BLaER1 (cell line): ENCODE measurements around the gene CDC42SE2.
"Not testable (repeated sequence)": the region's sequence is repeated elsewhere in the genome, so short reads cannot be mapped to it uniquely, and the experiment has no call there.

Source experiments
- H3K27ac ChIP-seq: shearing (Covaris generic); formaldehyde crosslinking; 2 replicates; pipeline ENCODE4 v1.8.1; 2022
- H3K27me3 ChIP-seq: shearing (Covaris generic); formaldehyde crosslinking; 2 replicates; pipeline ENCODE4 v1.8.1; 2022
- H3K36me3 ChIP-seq: shearing (Covaris generic); formaldehyde crosslinking; 2 replicates; pipeline ENCODE4 v1.8.1; 2022
- H3K4me1 ChIP-seq: shearing (Covaris generic); formaldehyde crosslinking; 2 replicates; pipeline ENCODE4 v1.8.1; 2022
- H3K4me2 ChIP-seq: shearing (Covaris generic); formaldehyde crosslinking; 2 replicates; pipeline ENCODE4 v1.8.1; 2022
- H3K4me3 ChIP-seq: shearing (Covaris generic); formaldehyde crosslinking; 2 replicates; pipeline ENCODE4 v1.8.1; 2022
- H3K9ac ChIP-seq: shearing (Covaris generic); formaldehyde crosslinking; 2 replicates; pipeline ENCODE4 v1.8.1; 2022
- H3K9me3 ChIP-seq: shearing (Covaris generic); formaldehyde crosslinking; 2 replicates; pipeline ENCODE4 v1.8.1; 2022
- H4K20me1 ChIP-seq: shearing (Covaris generic); formaldehyde crosslinking; 2 replicates; pipeline ENCODE4 v1.8.1; 2022
- Cebpa-rat ChIP-seq: shearing (Covaris generic); IDR thresholded peaks from 2 replicates; pipeline ENCODE4 v1.8.1; 2022

CDC42SE2 gene

DNA sequence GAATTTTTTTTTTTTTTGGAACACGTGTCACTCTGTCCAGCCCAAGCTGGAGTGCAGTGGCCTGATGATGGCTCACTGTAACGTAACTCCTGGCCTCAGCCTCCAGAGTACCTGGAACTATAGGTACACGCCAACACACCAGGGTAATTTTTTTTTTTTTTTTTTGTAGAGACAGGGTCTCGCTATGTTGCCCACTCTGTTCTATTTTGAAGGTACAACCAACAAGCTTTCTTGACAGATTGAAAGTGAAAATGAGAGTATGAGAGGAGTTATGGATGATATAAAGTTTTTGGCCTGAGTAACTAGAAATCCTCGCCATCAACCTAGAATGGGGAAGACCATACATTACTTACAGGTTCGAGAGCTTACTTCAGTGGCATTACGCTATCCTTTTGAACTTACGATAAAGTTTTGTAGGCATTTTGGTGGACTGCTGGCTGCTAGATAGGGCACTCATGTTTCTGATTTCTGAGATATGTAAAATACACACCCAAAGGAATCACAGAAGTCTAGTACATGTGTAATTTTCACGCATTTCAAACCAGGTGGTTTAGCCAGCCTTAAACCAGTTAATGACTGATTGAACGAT is 806 bp upstream of the CDC42SE2 start:
- Histone ChIP-seq H3K27ac (peak overlapping the region; percentile 98), H3K4me1 (peaks cover 43% of the 10 kb centered on the region), H4K20me1 (peaks cover 18% of the 10 kb centered on the region), H3K4me3 (peak overlapping the region; percentile 82), H3K27me3 (no peaks in the 10 kb centered on the region), H3K9me3 (no peaks in the 10 kb centered on the region), H3K4me2 (peak overlapping the region; percentile 86), H3K9ac (peak overlapping the region; percentile 95), H3K36me3 (no peaks in the 10 kb centered on the region)
- no peak for TF ChIP-seq Cebpa-rat

DNA sequence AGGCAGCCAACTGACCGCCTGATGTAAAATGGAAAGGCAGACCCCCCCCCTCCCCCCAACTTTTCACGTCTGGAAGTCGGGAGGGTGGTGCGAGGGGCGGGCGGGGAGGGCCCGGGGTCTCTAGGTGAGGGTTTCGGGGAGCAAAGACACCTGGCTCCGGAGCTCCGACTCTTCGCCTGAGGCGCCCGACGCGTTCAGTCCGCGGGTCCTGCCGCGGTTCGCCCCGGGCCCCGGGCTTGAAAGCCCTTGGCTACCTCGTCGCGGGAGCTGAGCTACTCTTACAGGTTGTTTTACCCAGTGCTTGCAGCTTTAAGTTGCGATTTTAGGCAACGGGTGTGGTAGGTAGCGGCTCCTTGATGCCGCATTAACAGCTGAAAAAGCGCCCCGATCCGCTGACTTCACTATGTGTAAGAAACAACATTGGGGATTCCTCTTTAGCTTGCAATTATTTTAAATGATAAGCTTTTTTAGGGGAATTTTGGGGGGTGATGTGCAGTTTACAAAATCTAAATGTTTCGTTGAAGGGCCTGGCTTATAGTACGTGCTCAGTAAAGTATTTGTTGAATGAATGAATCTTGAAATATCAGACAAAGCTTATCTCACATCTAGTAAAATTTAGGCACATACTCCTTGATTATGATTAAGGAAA is 722 bp downstream of the CDC42SE2 start:
- Histone ChIP-seq H3K4me1 (peaks cover 45% of the 10 kb centered on the region), H3K36me3 (peaks cover 8% of the 10 kb centered on the region; the same call in 1 of the 2 replicates), H3K27ac (peak overlapping the region; percentile 98), H3K4me2 (peak overlapping the region; percentile 82), H4K20me1 (peaks cover 20% of the 10 kb centered on the region), H3K4me3 (peak overlapping the region; percentile 82), H3K9ac (peak overlapping the region; percentile 95), H3K27me3 (no peaks in the 10 kb centered on the region), H3K9me3 (no peaks in the 10 kb centered on the region)
- no peak for TF ChIP-seq Cebpa-rat

DNA sequence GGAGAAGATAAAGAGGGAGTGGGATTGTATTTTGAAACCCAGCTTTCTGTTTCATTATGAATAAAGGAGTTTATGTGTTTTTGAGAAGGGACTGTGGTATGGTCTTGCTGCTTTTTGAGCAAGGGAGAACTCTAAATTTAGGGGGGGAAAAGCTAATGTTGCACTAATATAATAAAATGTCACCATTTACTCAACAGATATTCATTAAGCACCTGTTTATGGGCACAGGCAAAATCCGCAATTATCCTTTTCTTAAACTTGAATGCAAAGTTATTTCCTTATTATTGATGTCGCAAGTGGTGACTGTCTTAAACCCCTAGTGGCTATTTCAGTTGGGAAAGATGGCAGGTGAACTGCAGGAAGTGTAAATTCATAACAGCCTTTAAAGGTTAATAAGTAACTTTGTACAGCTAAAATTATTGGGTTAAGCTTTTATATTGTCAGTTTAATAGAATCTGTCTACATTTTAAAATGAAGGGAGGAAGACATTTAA is 1.5 kb downstream of the CDC42SE2 start:
- H3K4me3 ChIP-seq = peak overlapping the region; percentile 82
- no peak for TF ChIP-seq Cebpa-rat
- peak overlapping the region; percentile 82 for H3K4me2 ChIP-seq
- H3K27ac ChIP-seq = peak overlapping the region; percentile 98
- H3K4me1 ChIP-seq = peaks cover 49% of the 10 kb centered on the region
- H3K9ac ChIP-seq = peak overlapping the region; percentile 95
- H4K20me1 ChIP-seq = peaks cover 28% of the 10 kb centered on the region
- no peaks in the 10 kb centered on the region for H3K9me3 ChIP-seq
- H3K27me3 ChIP-seq = no peaks in the 10 kb centered on the region
- peaks cover 13% of the 10 kb centered on the region; the same call in 1 of the 2 replicates for H3K36me3 ChIP-seq

DNA sequence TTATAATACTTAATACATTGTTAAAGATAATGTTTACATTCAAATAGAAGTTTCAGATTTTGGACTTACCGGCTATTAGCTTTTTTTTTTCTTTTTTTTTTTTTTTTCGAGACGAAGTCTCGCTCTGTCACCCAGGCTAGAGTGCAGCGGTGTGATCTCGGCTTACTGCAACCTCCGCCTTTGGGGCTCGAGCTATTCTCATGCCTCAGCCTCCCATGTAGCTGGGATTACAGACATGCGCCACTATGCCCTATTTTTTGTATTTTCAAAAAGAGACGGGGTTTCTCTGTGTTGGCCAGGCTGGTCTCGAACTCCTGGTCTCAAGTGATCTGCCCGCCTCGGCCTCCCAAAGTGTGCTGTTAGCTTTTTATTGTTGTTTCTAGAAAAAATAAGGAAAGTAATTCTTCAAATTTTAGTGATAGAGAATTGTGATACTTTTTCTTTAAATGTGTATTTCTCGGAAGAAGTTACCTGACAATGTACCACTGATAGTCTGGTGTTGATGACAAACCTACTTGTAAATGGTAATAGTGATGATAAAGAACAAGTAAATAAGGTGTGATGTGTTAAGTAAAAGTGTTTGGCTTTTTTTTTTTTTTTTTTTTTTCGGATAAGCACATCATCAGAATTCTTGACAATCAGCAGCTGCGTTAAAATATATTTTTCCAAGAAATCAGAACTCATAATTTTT is 2.7 kb downstream of the CDC42SE2 start:
- Histone ChIP-seq H3K27ac (no peak overlapping the region), H3K36me3 (peaks cover 13% of the 10 kb centered on the region; the same call in 1 of the 2 replicates), H3K9ac (no peak overlapping the region), H3K4me3 (peak overlapping the region; percentile 82; the same call in 1 of the 2 replicates), H3K4me2 (peak overlapping the region; percentile 82), H3K9me3 (no peaks in the 10 kb centered on the region), H3K27me3 (no peaks in the 10 kb centered on the region), H4K20me1 (peaks cover 40% of the 10 kb centered on the region), H3K4me1 (peaks cover 53% of the 10 kb centered on the region)
- TF ChIP-seq Cebpa-rat = no peak

DNA sequence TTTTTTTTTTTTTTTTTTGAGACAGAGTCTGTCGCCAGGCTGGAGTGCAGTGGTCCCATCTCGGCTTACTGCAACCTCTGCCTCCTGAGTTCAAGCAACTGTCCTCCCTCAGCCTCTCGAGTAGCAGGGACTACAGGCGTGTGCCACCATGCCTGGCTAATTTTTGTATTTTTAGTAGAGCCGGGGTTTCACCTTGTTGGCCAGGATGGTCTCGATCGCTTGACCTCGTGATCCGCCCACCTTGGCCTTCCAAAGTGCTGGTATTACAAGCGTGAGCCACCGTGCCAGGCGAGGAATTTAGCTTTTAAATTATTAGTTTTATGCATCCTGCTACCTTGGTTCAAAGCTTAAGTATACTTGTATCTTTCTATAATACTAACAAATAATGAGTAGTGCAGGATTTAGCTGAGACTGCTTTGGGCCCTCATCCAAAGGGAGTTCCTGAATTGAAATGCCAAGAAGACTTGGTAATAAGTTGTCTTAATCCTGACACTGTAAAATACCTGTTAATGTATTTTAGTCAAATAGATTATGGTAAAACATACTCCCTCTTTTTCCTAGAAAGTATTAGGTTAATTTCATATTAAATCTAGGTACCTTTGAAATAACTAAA is 5.0 kb downstream of the CDC42SE2 start:
- peaks cover 13% of the 10 kb centered on the region; the same call in 1 of the 2 replicates for H3K36me3 ChIP-seq
- H3K27ac ChIP-seq = no peak overlapping the region
- TF ChIP-seq Cebpa-rat = no peak
- H3K9me3 ChIP-seq = no peaks in the 10 kb centered on the region
- H3K9ac ChIP-seq = no peak overlapping the region
- no peaks in the 10 kb centered on the region for H3K27me3 ChIP-seq
- peaks cover 63% of the 10 kb centered on the region for H4K20me1 ChIP-seq
- peaks cover 51% of the 10 kb centered on the region for H3K4me1 ChIP-seq
- no peak overlapping the region for H3K4me3 ChIP-seq
- H3K4me2 ChIP-seq = no peak overlapping the region

DNA sequence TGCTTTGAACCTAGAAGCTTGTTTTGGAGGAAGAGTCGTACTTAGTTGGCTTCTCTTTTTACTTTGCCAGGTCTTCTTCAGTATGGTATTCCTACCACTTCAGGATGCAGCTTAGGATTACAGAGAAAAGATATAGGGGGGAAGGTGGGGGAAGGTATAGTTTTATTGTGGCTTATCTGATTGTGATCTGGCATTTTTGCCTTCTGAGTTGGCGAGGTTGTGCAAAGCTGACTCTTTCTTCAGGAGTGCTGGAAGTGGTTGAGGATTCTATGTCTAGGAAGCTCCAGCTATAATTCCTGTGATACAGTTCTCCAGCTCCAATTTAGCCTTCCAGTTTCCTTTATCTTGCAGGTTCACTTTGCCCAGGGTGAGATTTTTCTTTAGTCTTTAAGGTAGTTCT is 7.0 kb downstream of the CDC42SE2 start:
- H3K27ac ChIP-seq = no peak overlapping the region
- peaks cover 49% of the 10 kb centered on the region for H3K4me1 ChIP-seq
- H4K20me1 ChIP-seq = peaks cover 74% of the 10 kb centered on the region
- no peak for TF ChIP-seq Cebpa-rat
- no peak overlapping the region for H3K4me3 ChIP-seq
- no peaks in the 10 kb centered on the region for H3K27me3 ChIP-seq
- H3K4me2 ChIP-seq = 0 out of 2 replicates have a peak overlapping the region, but pooled peaks have one; percentile 1
- peaks cover 18% of the 10 kb centered on the region; the same call in 1 of the 2 replicates for H3K36me3 ChIP-seq
- no peaks in the 10 kb centered on the region for H3K9me3 ChIP-seq
- no peak overlapping the region for H3K9ac ChIP-seq

DNA sequence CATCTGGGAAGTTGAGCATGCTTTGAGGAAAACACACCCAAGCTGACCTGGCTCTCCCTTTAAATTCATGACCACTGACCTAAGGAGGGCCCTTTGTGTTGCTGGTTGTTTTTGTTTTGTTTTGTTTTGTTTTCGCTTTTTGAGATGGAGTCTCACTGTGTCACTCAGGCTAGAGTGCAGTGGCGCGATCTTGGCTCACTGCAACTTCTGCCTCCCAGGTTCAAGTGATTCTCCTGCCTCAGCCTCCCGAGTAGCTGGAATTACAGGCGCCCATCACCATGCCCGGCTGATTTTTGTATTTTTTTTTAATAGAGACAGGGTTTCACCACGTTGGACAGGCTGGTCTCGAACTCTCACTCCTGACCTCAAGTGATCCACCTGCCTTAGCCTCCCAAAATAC is 8.0 kb downstream of the CDC42SE2 start:
- peaks cover 40% of the 10 kb centered on the region for H3K4me1 ChIP-seq
- peak overlapping the region; percentile 51 for H3K4me2 ChIP-seq
- H3K9ac ChIP-seq = not testable (repeated sequence)

DNA sequence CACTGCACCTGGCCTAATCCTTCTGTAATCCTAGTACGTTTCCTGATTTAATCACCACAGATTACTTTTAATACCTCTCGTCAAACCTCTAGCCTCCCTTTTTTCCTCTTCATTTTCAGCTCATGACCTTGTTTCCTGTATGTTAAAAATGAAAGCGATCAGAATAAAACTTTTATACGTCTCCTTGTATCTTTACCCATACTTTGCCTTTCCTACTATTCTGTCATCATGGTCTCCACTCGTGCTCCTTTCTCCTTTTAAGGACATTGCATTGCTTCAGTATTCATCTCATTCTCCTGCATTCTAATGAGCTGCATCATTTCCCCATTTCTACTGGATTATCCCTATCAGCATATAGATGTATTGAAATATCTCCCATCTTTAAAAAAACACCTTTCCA is 8.5 kb downstream of the CDC42SE2 start:
- H4K20me1 ChIP-seq = peaks cover 79% of the 10 kb centered on the region
- no peak overlapping the region for H3K9ac ChIP-seq
- H3K4me1 ChIP-seq = peaks cover 39% of the 10 kb centered on the region
- peaks cover 18% of the 10 kb centered on the region; the same call in 1 of the 2 replicates for H3K36me3 ChIP-seq
- no peak overlapping the region for H3K4me3 ChIP-seq
- peak overlapping the region; percentile 43; the same call in 1 of the 2 replicates for H3K27ac ChIP-seq
- H3K9me3 ChIP-seq = no peaks in the 10 kb centered on the region
- no peaks in the 10 kb centered on the region for H3K27me3 ChIP-seq
- peak overlapping the region; percentile 51 for H3K4me2 ChIP-seq
- TF ChIP-seq Cebpa-rat = no peak

More for the DNA sequence above, 8.0 kb downstream of the CDC42SE2 start:
- H3K4me3 ChIP-seq, H3K9me3 ChIP-seq, H3K27me3 ChIP-seq: not testable (repeated sequence)
- Histone ChIP-seq H3K27ac (peak overlapping the region; percentile 43; the same call in 1 of the 2 replicates), H4K20me1 (peaks cover 75% of the 10 kb centered on the region), H3K36me3 (peaks cover 18% of the 10 kb centered on the region; the same call in 1 of the 2 replicates)

DNA sequence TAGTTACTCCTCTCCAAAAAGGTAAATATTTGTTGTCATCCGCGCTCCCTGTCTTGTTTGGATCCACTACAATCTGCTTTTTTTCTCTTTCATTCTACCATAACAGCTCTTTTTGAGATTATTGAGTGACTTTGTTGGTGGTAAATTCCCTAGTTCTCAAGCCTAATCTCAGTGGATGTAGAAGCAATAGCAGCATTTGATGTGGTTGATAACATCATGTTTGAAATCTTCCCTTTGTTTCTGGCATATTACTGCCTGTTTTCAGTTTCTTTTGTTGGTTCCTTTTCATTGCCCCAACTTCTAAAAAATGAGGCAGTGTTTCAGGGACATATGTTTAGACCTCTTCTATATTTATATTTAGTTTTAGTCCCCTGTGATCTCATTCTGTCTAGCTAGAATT is 8.9 kb downstream of the CDC42SE2 start:
- peak overlapping the region; percentile 51 for H3K4me2 ChIP-seq
- H3K9me3 ChIP-seq = no peaks in the 10 kb centered on the region
- TF ChIP-seq Cebpa-rat = no peak
- no peak overlapping the region for H3K9ac ChIP-seq
- H3K27ac ChIP-seq = no peak overlapping the region
- H3K4me1 ChIP-seq = peaks cover 35% of the 10 kb centered on the region
- H3K27me3 ChIP-seq = no peaks in the 10 kb centered on the region
- peaks cover 18% of the 10 kb centered on the region; the same call in 1 of the 2 replicates for H3K36me3 ChIP-seq
- H3K4me3 ChIP-seq = no peak overlapping the region
- H4K20me1 ChIP-seq = peaks cover 83% of the 10 kb centered on the region
